Measurements from ENCODE around the gene ZNRF1. TPM values are rescaled to one million over a fixed set of nuclear protein-coding genes. Genes with fewer than 3 reads are reported as not detected.

ZNRF1 gene
- total and polyA plus RNA-seq, 2 of the 13 experiments (the other 11 are each of a cell fraction or from before 2014, with no cell fraction given): 43.9 to 58.7 TPM

DNA sequence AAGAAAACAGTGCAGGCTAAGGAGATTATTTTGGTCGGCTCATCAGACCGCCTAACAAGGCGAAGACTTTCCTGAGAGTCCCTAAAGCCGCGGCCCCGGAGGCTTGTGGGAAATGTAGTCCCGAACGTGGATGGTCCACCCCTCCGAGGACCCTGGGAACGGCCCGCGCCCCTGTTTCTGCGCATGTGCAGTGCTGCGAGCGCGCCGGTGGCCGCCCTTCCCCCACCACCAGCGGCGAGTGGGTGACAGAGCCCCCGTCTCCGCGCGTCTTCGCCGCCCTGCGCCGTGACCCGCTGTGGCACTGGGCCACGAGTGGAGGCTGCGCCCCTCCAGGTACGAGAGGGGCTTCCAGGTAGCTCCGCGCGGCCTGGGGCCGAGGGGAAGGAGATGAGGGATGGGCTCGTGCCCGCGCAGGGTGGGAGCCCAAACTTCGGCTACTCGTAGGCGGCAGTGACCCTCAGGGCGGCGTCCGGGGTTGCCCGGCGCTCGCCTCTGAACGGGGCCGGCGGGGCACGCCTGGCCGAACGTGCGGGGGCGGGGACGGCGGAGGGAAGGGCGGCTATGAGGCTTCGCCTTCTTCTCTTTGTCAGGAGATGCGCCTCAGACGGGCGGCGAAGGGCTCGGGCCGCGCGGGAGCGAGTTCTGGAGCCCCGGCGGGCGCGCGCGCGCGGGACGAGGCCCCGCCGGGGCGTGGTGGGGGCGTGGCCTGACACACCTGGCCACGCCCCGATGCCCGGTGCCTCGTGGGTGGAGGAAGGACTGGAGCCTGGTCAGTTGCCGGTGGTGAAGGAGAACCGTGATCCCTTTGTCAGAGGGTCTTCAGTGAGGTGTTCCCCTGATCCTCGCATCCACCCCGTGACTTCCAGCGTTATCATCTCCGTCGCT lies 149.7 kb downstream of the ZNRF1 start, which contains the start of gene ZFP1 (continued):
- TF ChIP-seq, protein P1, sequence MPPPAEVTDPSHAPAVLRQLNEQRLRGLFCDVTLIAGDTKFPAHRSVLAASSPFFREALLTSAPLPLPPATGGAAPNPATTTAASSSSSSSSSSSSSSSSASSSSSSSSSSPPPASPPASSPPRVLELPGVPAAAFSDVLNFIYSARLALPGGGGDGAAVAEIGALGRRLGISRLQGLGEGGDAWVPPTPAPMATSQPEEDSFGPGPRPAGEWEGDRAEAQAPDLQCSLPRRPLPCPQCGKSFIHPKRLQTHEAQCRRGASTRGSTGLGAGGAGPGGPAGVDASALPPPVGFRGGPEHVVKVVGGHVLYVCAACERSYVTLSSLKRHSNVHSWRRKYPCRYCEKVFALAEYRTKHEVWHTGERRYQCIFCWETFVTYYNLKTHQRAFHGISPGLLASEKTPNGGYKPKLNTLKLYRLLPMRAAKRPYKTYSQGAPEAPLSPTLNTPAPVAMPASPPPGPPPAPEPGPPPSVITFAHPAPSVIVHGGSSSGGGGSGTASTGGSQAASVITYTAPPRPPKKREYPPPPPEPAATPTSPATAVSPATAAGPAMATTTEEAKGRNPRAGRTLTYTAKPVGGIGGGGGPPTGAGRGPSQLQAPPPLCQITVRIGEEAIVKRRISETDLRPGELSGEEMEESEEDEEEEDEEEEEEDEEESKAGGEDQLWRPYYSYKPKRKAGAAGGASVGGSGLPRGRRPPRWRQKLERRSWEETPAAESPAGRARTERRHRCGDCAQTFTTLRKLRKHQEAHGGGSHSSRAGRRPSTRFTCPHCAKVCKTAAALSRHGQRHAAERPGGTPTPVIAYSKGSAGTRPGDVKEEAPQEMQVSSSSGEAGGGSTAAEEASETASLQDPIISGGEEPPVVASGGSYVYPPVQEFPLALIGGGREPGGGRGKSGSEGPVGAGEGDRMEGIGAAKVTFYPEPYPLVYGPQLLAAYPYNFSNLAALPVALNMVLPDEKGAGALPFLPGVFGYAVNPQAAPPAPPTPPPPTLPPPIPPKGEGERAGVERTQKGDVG (CRISPR knock-in tag; IDR thresholded peaks at IDR 0.05; ENCODE audit: borderline replicate concordance): peak; percentile 85
- TF ChIP-seq, protein P2, sequence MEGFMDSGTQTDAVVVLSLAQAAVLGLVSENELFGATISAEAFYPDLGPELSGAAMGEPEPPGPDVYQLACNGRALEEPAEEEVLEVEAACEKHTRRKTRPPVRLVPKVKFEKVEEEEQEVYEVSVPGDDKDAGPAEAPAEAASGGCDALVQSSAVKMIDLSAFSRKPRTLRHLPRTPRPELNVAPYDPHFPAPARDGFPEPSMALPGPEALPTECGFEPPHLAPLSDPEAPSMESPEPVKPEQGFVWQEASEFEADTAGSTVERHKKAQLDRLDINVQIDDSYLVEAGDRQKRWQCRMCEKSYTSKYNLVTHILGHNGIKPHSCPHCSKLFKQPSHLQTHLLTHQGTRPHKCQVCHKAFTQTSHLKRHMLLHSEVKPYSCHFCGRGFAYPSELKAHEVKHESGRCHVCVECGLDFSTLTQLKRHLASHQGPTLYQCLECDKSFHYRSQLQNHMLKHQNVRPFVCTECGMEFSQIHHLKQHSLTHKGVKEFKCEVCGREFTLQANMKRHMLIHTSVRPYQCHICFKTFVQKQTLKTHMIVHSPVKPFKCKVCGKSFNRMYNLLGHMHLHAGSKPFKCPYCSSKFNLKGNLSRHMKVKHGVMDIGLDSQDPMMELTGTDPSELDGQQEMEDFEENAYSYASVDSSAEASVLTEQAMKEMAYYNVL (CRISPR knock-in tag; IDR thresholded peaks at IDR 0.05; ENCODE audit: borderline replicate concordance): peak; percentile 80
- TF ChIP-seq, protein P3, sequence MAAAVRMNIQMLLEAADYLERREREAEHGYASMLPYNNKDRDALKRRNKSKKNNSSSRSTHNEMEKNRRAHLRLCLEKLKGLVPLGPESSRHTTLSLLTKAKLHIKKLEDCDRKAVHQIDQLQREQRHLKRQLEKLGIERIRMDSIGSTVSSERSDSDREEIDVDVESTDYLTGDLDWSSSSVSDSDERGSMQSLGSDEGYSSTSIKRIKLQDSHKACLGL (CRISPR knock-in tag; IDR thresholded peaks at IDR 0.05): peak; percentile 82
- TF ChIP-seq ZNF124 (CRISPR knock-in tag; IDR thresholded peaks at IDR 0.05): peak; percentile 94
- TF ChIP-seq ZNF567 (CRISPR knock-in tag; IDR thresholded peaks at IDR 0.05; ENCODE audit: borderline replicate concordance): peak; percentile 96
- TF ChIP-seq HOXA3 (CRISPR knock-in tag; IDR thresholded peaks at IDR 0.05): peak; percentile 72; the same call in 1 of the 2 replicates
- no peak for TF ChIP-seq FOXM1 (CRISPR knock-in tag; IDR thresholded peaks at IDR 0.05)
- no peak for TF ChIP-seq RFX1 (IDR thresholded peaks at IDR 0.05)
- TF ChIP-seq, protein P4, sequence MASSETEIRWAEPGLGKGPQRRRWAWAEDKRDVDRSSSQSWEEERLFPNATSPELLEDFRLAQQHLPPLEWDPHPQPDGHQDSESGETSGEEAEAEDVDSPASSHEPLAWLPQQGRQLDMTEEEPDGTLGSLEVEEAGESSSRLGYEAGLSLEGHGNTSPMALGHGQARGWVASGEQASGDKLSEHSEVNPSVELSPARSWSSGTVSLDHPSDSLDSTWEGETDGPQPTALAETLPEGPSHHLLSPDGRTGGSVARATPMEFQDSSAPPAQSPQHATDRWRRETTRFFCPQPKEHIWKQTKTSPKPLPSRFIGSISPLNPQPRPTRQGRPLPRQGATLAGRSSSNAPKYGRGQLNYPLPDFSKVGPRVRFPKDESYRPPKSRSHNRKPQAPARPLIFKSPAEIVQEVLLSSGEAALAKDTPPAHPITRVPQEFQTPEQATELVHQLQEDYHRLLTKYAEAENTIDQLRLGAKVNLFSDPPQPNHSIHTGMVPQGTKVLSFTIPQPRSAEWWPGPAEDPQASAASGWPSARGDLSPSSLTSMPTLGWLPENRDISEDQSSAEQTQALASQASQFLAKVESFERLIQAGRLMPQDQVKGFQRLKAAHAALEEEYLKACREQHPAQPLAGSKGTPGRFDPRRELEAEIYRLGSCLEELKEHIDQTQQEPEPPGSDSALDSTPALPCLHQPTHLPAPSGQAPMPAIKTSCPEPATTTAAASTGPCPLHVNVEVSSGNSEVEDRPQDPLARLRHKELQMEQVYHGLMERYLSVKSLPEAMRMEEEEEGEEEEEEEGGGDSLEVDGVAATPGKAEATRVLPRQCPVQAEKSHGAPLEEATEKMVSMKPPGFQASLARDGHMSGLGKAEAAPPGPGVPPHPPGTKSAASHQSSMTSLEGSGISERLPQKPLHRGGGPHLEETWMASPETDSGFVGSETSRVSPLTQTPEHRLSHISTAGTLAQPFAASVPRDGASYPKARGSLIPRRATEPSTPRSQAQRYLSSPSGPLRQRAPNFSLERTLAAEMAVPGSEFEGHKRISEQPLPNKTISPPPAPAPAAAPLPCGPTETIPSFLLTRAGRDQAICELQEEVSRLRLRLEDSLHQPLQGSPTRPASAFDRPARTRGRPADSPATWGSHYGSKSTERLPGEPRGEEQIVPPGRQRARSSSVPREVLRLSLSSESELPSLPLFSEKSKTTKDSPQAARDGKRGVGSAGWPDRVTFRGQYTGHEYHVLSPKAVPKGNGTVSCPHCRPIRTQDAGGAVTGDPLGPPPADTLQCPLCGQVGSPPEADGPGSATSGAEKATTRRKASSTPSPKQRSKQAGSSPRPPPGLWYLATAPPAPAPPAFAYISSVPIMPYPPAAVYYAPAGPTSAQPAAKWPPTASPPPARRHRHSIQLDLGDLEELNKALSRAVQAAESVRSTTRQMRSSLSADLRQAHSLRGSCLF (CRISPR knock-in tag; IDR thresholded peaks at IDR 0.05; ENCODE audit: borderline replicate concordance): peak; percentile 89; the same call in 1 of the 2 replicates
- TF ChIP-seq ZNF788 (CRISPR knock-in tag; IDR thresholded peaks at IDR 0.05; ENCODE audit: borderline replicate concordance): peak; percentile 97
- TF ChIP-seq BRCA1 (CRISPR knock-in tag; IDR thresholded peaks at IDR 0.05): no peak
- TF ChIP-seq SAP130 (CRISPR knock-in tag; IDR thresholded peaks at IDR 0.05; ENCODE audit: low read depth): peak; percentile 83
- TF ChIP-seq RFXANK (CRISPR knock-in tag; IDR thresholded peaks at IDR 0.05): peak; percentile 68; the same call in 1 of the 2 replicates
- TF ChIP-seq, protein P5, sequence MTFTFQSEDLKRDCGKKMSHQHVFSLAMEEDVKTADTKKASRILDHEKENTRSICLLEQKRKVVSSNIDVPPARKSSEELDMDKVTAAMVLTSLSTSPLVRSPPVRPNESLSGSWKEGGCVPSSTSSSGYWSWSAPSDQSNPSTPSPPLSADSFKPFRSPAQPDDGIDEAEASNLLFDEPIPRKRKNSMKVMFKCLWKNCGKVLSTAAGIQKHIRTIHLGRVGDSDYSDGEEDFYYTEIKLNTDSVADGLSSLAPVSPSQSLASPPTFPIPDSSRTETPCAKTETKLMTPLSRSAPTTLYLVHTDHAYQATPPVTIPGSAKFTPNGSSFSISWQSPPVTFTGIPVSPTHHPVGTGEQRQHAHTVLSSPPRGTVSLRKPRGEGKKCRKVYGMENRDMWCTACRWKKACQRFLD (CRISPR knock-in tag; IDR thresholded peaks at IDR 0.05; ENCODE audit: borderline replicate concordance): peak; percentile 63; the same call in 1 of the 2 replicates
- TF ChIP-seq MIXL1 (CRISPR knock-in tag; IDR thresholded peaks at IDR 0.05): 0 out of 2 replicates have a peak, but pooled peaks have one; percentile 59
- no peak; the same call in none of the 2 replicates for TF ChIP-seq ZNF782 (CRISPR knock-in tag; IDR thresholded peaks at IDR 0.05; ENCODE audit: borderline replicate concordance)

All from HepG2 (cell line).